ENCODE results near the gene ZFAND3. TPM values are rescaled to one million over a fixed set of nuclear protein-coding genes. Genes with fewer than 3 reads are reported as not detected.

Gene ZFAND3
- polyA plus RNA-seq, 1 donor from 2014 or later = 19.7 TPM

DNA sequence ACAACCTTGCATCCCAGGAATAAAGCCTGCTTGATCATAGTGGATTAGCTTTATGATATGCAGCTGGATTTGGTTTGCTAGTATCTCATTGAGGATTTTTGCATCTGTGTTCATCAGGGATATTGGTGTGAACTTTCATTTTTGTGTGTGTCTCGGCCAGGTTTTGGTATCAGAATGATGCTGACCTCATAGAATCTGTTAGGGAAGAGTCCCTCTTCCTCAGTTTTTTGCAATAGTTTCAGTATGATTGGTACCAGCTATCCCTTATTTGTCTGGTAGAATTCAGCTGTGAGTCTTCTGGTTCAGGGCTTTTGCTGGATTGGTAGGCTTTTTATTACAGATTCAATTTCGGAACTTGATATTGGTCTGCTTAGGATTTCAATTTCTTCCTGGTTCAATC lies 132.5 kb downstream of the ZFAND3 start:
- H3K9ac ChIP-seq (ENCODE audit: low read length) = no peak overlapping the region
- H3K4me2 ChIP-seq (ENCODE audit: low read length) = no peak overlapping the region
- H4K20me1 ChIP-seq (ENCODE audit: insufficient read depth) = no peaks in the 10 kb centered on the region
- H3F3A ChIP-seq (ENCODE audit: insufficient read depth, low read length, poor library complexity, severe bottlenecking) = no peaks in the 10 kb centered on the region
- no peaks in the 10 kb centered on the region for H3K9me3 ChIP-seq (ENCODE audit: low read length)
- H3K79me2 ChIP-seq (replicated peaks; ENCODE audit: insufficient read depth, low read length) = peaks cover 42% of the 10 kb centered on the region
- H2AFZ ChIP-seq (ENCODE audit: low read depth, low read length) = no peak overlapping the region
- H3K36me3 ChIP-seq (ENCODE audit: insufficient read depth, low read length) = no peaks in the 10 kb centered on the region
- no peak overlapping the region for H3K4me3 ChIP-seq (ENCODE audit: low read length)
- TF ChIP-seq MXI1 (conservative IDR thresholded peaks at IDR 0.05; ENCODE audit: poor library complexity, severe bottlenecking) (no peak), RAD21 (conservative IDR thresholded peaks at IDR 0.05) (no peak), TAF1 (IDR thresholded peaks at IDR 0.05; ENCODE audit: low read depth) (no peak)
- TF ChIP-seq, protein P1, sequence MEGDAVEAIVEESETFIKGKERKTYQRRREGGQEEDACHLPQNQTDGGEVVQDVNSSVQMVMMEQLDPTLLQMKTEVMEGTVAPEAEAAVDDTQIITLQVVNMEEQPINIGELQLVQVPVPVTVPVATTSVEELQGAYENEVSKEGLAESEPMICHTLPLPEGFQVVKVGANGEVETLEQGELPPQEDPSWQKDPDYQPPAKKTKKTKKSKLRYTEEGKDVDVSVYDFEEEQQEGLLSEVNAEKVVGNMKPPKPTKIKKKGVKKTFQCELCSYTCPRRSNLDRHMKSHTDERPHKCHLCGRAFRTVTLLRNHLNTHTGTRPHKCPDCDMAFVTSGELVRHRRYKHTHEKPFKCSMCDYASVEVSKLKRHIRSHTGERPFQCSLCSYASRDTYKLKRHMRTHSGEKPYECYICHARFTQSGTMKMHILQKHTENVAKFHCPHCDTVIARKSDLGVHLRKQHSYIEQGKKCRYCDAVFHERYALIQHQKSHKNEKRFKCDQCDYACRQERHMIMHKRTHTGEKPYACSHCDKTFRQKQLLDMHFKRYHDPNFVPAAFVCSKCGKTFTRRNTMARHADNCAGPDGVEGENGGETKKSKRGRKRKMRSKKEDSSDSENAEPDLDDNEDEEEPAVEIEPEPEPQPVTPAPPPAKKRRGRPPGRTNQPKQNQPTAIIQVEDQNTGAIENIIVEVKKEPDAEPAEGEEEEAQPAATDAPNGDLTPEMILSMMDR (IDR thresholded peaks at IDR 0.05; ENCODE audit: poor library complexity, severe bottlenecking) = no peak
- TF ChIP-seq, protein P2, sequence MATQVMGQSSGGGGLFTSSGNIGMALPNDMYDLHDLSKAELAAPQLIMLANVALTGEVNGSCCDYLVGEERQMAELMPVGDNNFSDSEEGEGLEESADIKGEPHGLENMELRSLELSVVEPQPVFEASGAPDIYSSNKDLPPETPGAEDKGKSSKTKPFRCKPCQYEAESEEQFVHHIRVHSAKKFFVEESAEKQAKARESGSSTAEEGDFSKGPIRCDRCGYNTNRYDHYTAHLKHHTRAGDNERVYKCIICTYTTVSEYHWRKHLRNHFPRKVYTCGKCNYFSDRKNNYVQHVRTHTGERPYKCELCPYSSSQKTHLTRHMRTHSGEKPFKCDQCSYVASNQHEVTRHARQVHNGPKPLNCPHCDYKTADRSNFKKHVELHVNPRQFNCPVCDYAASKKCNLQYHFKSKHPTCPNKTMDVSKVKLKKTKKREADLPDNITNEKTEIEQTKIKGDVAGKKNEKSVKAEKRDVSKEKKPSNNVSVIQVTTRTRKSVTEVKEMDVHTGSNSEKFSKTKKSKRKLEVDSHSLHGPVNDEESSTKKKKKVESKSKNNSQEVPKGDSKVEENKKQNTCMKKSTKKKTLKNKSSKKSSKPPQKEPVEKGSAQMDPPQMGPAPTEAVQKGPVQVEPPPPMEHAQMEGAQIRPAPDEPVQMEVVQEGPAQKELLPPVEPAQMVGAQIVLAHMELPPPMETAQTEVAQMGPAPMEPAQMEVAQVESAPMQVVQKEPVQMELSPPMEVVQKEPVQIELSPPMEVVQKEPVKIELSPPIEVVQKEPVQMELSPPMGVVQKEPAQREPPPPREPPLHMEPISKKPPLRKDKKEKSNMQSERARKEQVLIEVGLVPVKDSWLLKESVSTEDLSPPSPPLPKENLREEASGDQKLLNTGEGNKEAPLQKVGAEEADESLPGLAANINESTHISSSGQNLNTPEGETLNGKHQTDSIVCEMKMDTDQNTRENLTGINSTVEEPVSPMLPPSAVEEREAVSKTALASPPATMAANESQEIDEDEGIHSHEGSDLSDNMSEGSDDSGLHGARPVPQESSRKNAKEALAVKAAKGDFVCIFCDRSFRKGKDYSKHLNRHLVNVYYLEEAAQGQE (IDR thresholded peaks at IDR 0.05; ENCODE audit: borderline replicate concordance) = no peak
- H3K27me3 ChIP-seq (ENCODE audit: insufficient read depth, low read depth, low read length) = no peaks in the 10 kb centered on the region
- no peak overlapping the region for H3K27ac ChIP-seq (ENCODE audit: low read length)
- H3K9me2 ChIP-seq (ENCODE audit: insufficient read depth, low read length) = no peaks in the 10 kb centered on the region

- H3F3A ChIP-seq (ENCODE audit: insufficient read depth, low read length, poor library complexity, severe bottlenecking) = no peaks in the 10 kb centered on the region
- no peaks in the 10 kb centered on the region for H3K27me3 ChIP-seq (ENCODE audit: insufficient read depth, low read depth, low read length)
- H4K20me1 ChIP-seq (ENCODE audit: insufficient read depth) = no peaks in the 10 kb centered on the region
- H3K27ac ChIP-seq (ENCODE audit: low read length) = no peak overlapping the region
- TF ChIP-seq, protein P2 (IDR thresholded peaks at IDR 0.05; ENCODE audit: borderline replicate concordance) = no peak
- H3K79me2 ChIP-seq (replicated peaks; ENCODE audit: insufficient read depth, low read length) = peaks cover 46% of the 10 kb centered on the region
- no peaks in the 10 kb centered on the region for H3K9me2 ChIP-seq (ENCODE audit: insufficient read depth, low read length)
- H3K36me3 ChIP-seq (ENCODE audit: insufficient read depth, low read length) = no peaks in the 10 kb centered on the region
- H3K9ac ChIP-seq (ENCODE audit: low read length) = no peak overlapping the region
- no peak overlapping the region for H3K4me2 ChIP-seq (ENCODE audit: low read length)
- no peaks in the 10 kb centered on the region for H3K9me3 ChIP-seq (ENCODE audit: low read length)
- H2AFZ ChIP-seq (ENCODE audit: low read depth, low read length) = no peak overlapping the region
- H3K4me3 ChIP-seq (ENCODE audit: low read length) = no peak overlapping the region
Measured at GRCh38 chr6:37954791-37955190, 135.3 kb downstream of the ZFAND3 start.

All from neural cell (in vitro differentiated cells).